ENCODE data around the gene TBX2.

TBX2 gene

DNA sequence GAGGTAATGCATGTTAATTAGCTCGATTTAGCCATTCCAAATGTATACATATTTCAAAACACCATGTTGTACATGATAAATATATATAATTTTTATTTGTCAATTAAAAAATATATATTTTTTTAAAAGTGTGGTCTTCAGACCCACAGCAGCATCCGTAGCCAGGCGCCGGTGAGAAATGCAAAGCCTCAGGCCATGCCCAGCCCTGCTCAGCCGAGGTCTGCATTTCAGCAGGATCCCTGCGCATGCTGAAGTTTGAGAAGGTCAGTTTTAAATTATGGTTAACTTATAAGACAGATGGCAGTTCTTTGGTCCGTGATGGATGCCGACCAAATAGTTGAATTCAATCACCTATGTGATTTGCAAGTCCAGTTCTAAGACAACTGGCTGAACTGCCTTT is 28.0 kb upstream of the TBX2 start:
- H3K4me3 ChIP-seq (ENCODE audit: low read length) = no peak overlapping the region
- no peak for DNase-seq (ENCODE audit: low read depth)
- TF ChIP-seq, protein P1, sequence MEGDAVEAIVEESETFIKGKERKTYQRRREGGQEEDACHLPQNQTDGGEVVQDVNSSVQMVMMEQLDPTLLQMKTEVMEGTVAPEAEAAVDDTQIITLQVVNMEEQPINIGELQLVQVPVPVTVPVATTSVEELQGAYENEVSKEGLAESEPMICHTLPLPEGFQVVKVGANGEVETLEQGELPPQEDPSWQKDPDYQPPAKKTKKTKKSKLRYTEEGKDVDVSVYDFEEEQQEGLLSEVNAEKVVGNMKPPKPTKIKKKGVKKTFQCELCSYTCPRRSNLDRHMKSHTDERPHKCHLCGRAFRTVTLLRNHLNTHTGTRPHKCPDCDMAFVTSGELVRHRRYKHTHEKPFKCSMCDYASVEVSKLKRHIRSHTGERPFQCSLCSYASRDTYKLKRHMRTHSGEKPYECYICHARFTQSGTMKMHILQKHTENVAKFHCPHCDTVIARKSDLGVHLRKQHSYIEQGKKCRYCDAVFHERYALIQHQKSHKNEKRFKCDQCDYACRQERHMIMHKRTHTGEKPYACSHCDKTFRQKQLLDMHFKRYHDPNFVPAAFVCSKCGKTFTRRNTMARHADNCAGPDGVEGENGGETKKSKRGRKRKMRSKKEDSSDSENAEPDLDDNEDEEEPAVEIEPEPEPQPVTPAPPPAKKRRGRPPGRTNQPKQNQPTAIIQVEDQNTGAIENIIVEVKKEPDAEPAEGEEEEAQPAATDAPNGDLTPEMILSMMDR (IDR thresholded peaks at IDR 0.05; ENCODE audit: insufficient read depth, low read depth, low read length, missing control alignments) = no peak

DNA sequence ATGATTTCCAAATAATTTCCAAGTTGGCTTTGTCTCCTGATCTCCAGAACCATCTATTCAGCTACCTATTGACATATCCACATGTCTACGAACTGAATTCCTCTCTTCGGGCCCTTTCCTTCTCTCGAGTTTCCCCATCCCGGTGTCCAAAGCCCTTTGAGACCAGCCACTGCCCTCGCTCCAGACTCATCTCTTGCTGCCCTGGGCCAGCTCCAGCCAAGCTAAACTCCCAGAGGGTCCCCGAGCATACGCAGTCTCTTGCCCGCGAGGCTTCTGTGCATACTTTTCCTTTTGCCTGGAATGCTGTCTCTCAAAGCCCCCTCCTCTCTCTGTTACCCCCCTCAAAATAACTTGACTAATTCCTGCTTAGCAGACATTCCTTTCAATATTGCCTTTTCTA is 27.2 kb upstream of the TBX2 start:
- no peak overlapping the region for H3K4me3 ChIP-seq (ENCODE audit: low read length)
- TF ChIP-seq, protein P1 (IDR thresholded peaks at IDR 0.05; ENCODE audit: insufficient read depth, low read depth, low read length, missing control alignments) = no peak
- DNase-seq (ENCODE audit: low read depth) = no peak

DNA sequence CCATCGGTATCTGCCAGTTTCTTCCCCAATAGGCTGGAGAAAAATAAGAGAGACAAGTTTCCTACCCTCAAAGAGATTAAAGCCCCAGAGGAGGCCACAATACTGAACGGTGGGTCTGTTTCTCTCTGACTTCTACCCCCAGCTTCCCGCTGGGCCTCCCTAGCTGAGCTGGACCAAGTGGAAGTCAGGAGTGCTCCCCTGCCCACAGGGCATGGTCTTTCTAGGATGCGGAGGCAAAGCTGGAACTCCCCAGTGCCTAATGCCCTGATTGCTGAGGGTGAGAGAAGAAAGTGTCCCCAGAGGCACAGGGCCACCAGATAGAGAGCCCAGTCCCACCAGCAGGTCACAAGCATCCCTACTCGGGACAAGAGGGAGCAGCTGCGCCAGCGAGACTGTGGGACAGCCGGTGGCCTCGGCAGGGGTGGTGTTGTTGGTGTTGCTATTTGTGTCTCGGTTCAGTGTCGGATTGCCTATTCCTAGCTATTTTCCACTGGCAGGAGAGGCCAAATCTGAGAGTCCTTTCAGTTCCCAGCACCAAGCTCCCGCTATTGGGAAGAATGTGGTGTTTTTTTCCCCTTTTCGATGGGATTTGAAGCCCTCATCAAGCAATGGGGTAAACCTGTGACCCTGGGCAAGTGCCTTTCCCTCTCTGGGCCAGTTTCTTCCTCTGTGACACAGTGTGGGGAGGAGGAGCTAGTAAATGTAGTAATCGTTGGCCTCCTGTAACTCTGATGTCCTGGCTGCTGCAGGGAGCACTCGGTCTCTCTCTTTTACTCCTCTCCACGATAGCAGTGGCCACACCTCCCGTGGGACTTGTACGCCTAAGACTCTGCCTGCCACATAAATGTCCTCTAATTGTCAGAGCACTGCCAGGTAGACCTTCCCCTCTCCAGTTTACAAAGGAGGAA is 22.5 kb upstream of the TBX2 start:
- no peak for DNase-seq (ENCODE audit: low read depth)
- no peak overlapping the region for H3K4me3 ChIP-seq (ENCODE audit: low read length)
- TF ChIP-seq, protein P1 (IDR thresholded peaks at IDR 0.05; ENCODE audit: insufficient read depth, low read depth, low read length, missing control alignments) = no peak

DNA sequence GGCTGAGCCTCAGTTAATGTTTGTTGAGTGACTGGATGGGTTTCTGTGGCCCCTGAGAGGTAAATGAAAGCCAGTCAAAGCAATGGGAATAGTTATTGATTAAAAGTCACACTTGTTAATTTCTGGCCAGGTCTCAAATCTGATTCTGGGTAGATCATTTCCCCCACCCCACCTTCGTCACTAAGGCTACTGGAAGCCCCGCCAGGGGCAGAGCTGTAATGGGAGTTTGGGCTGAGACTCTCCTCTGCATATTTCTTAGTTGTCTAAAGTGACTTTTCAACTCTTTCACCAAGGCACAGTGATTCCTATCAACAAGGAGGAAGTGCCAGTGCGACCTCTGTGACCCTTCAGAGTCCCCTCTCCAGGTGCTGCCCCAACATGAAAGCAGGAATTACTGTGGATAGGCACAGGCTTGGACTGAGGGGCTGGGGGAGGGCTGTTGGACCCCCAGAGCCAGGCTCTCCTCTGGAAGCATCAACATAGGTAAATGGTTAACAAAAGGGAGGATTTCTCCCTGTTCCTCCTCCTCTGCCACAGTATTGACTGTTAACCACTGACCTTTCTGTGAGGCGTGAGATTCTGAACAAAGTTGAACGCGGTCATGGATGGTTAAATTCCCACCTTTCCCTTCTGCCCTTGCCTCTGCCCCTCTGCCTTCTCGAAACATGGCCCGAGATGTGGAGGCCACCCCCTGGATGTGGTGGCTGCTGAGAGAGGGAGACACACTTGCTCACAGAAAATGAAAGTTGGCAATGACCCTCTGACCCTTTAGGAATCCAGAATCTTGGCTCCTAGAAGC is 20.8 kb upstream of the TBX2 start:
- TF ChIP-seq, protein P1 (IDR thresholded peaks at IDR 0.05; ENCODE audit: insufficient read depth, low read depth, low read length, missing control alignments) = no peak
- H3K4me3 ChIP-seq (ENCODE audit: low read length) = no peak overlapping the region
- no peak for DNase-seq (ENCODE audit: low read depth)

DNA sequence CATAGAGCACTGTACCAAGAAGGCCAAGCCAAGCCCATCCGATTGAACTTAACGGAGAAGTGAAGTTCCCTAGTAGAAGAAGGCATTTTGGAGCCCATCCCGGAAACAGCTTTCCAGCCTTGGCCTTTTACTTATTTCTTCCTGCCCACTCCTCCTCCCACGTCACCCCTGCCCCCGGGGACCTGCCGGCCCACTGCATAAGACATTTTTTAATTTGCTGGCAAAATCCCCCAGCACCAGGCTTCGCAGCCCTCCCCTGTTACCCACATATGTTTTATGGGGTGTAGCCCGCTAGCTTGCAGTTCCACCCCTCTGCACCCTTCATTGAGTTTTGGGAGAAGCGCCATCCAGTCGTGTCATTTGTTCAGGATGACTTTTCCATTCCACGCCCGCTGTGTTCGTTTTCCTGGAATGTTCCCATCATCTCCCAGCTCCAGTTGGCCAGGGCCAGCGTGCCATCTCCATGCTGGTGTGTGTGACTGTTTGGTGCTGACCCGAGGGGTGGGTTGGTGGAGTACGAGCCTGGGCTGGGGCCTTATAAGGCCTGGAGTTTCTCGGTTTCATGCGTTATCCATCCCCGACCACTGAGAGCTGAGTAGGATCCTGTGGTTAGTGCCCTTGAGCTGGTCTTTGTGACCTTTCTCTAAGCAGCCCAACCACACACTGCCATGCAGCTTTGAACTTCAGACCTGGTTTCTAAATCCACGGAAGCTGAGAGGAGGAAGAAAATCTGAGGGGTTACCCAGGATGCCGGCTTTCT is 20.0 kb upstream of the TBX2 start:
- no peak overlapping the region for H3K4me3 ChIP-seq (ENCODE audit: low read length)
- TF ChIP-seq, protein P1 (IDR thresholded peaks at IDR 0.05; ENCODE audit: insufficient read depth, low read depth, low read length, missing control alignments) = no peak
- no peak for DNase-seq (ENCODE audit: low read depth)

DNA sequence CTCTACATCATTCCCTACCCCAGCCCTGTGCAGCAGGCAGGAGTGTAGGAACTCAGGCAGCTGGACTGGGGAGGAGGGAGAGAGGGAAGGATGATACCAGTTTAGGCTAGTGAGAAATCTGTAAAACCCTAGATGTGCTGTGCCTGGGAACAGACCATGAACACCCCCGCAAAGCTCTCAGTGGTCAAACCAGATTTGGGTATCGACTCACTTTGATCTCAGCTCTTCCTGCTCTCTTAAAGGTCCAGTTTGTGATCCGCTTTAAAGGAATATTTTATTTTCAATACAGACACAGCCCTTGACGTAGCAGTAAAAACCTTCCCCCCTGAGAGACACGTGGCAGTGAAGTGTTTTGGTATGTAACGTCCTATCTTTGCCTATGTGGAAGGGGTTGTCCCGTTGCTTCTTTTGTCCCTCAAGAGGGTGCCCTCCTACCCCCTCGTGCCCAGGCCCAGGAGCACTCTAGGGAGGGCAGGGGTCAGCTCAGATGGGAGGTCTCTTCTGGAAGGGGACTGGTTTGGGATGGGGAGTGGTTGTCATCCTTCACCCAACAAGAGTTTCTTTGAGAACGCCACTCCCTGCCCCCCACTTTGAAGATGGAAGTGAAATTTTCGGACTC is 19.3 kb upstream of the TBX2 start:
- no peak overlapping the region for H3K4me3 ChIP-seq (ENCODE audit: low read length)
- TF ChIP-seq, protein P1 (IDR thresholded peaks at IDR 0.05; ENCODE audit: insufficient read depth, low read depth, low read length, missing control alignments) = no peak
- no peak for DNase-seq (ENCODE audit: low read depth)

Measured in epithelial cell of esophagus (primary cell).